OCI-LY7 (cell line): ENCODE results near the gene CSF1.

Source experiments
- CTCF ChIP-seq: fragments of 200-600 bp; sonication (generic); conservative IDR thresholded peaks from 2 replicates; pipeline ENCODE4 v1.5.1; 2014; ENCODE audit warnings: mild to moderate bottlenecking, antibody characterized with exemption, low read length, moderate library complexity, mixed read lengths
- EZH2phosphoT487 ChIP-seq: fragments of 200-600 bp; sonication (generic); IDR thresholded peaks from 2 replicates; pipeline ENCODE4 v1.6.1; 2018; ENCODE audit warnings: low read depth, borderline replicate concordance, mild to moderate bottlenecking, mixed run types, antibody characterized with exemption, low read length, moderate library complexity, mixed read lengths

GRCh38 chr1:109887271-109887670, 23.4 kb upstream of the CSF1 start:
- TF ChIP-seq CTCF (no peak), EZH2phosphoT487 (no peak)
